ENCODE results near the gene JARID2.

The JARID2 gene

DNA sequence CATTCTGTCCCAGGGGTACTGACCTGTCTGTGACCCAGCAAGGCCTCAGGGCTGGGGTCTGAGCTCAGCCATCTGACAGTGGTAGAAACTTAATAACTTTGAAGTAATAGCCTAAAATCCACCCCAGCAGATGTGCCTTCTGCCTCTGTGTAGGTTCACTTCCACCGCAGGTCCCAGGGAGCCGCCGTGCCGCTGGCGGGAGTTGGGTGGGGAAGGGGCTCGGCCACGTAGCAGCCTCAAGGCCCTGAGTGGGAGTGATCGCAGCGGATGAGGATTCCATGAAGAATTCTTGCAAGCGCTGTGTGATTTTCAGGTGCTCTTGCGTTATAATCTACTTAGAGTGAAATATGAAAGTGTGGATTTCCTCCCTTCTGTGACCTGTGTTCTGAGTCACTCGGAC is 253.3 kb downstream of the JARID2 start:
- H3K9me3 ChIP-seq (ENCODE audit: control insufficient read depth, low read length): no peaks in the 10 kb centered on the region
- DNase-seq: no peak
- H3K27ac ChIP-seq (ENCODE audit: insufficient read depth, low read length, poor library complexity, severe bottlenecking): no peak overlapping the region
- H3K36me3 ChIP-seq (ENCODE audit: control insufficient read depth, insufficient read depth, low read length): peaks cover 58% of the 10 kb centered on the region
- no peaks in the 10 kb centered on the region for H3K27me3 ChIP-seq (replicated peaks; ENCODE audit: control insufficient read depth, insufficient read depth, low read length, poor library complexity, severe bottlenecking)
- H3K4me1 ChIP-seq (ENCODE audit: control insufficient read depth, insufficient read depth, low read length, poor library complexity, severe bottlenecking): no peaks in the 10 kb centered on the region
- H3K4me3 ChIP-seq (ENCODE audit: insufficient read depth, low read depth, low read length, poor library complexity, severe bottlenecking): no peak overlapping the region

DNA sequence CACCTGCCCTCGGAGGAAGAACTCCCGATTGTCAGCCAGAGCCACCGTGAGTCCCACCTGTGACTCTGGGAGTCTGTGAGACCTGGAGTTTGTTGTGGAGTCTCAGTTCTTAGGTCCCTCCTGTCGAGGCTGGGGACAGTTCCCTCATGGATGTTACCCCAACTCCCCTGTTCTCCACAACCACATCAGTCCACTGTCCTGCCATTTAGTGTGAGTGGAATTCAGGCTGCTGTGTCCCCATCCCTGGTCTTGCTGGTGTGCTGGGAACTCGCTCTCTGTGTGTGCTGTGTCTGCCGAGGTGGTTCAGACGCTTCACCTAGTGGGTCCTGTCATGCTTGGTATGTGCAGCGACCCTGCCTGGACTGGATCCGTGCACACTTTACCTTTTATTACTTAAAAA is 253.7 kb downstream of the JARID2 start:
- Histone ChIP-seq H3K27me3 (replicated peaks; ENCODE audit: control insufficient read depth, insufficient read depth, low read length, poor library complexity, severe bottlenecking) (no peaks in the 10 kb centered on the region), H3K9me3 (ENCODE audit: control insufficient read depth, low read length) (no peaks in the 10 kb centered on the region), H3K4me3 (ENCODE audit: insufficient read depth, low read depth, low read length, poor library complexity, severe bottlenecking) (no peak overlapping the region), H3K4me1 (ENCODE audit: control insufficient read depth, insufficient read depth, low read length, poor library complexity, severe bottlenecking) (no peaks in the 10 kb centered on the region), H3K36me3 (ENCODE audit: control insufficient read depth, insufficient read depth, low read length) (peaks cover 62% of the 10 kb centered on the region), H3K27ac (ENCODE audit: insufficient read depth, low read length, poor library complexity, severe bottlenecking) (no peak overlapping the region)
- DNase-seq: no peak

DNA sequence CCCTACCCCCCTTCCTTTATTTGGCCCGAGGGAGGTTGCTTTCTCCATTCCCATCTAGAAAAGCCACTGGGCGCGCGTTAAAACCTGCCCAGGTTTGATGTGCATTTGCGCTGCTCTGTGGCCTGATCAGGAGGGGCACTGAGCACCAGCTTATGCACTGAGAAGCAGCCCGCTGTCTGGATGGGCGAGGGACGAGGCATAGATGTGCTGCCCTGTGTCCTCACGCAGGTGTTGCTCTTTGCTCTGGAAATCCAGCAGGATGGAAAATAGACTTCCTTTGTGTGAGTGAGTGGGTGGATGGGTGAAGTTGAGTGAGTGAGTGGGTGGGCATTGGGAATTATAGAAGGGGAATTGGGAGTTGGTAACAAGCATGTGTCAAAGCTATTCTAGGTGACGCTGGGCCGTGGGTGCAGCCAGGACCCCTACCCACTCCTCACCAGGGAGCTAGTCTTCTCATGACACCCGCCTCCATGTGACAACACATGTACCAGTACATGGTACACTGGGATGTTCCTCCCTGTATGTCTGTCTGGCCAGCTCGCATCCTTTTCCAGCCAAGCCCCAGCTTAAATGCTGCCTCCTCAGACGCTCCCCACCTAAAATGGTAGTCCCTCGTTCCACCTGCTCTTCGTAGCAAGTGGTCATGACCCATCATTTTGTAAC is 254.3 kb downstream of the JARID2 start:
- no peaks in the 10 kb centered on the region for H3K9me3 ChIP-seq (ENCODE audit: control insufficient read depth, low read length)

DNA sequence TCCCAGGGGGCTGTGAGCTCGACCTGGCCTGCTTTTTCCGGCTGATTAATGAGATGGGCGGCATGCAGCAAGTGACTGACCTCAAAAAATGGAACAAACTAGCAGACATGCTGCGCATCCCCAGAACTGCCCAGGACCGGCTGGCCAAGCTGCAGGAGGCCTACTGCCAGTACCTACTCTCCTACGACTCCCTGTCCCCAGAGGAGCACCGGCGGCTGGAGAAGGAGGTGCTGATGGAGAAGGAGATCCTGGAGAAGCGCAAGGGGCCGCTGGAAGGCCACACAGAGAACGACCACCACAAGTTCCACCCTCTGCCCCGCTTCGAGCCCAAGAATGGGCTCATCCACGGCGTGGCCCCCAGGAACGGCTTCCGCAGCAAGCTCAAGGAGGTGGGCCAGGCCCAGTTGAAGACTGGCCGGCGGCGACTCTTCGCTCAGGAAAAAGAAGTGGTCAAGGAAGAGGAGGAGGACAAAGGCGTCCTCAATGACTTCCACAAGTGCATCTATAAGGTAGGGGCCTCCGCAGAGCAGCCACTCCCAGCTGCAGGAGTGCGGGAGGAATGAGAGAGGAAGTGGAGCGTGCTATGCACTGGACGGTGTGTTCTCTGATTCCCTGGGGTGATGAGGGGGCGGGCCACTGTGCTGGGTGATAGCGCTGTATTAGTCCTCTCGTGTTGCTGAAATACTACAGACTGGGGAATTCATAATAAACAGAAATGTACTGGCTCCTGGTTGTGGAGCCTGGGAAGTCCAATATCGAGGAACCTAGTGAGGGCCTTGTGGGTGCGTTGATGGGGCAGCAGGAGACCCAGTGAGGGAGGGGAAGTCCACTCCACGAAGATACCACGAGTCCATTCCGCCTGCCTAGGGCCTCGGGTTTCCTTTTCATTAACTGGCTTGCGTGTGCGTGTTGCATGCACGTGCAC is 255.3 kb downstream of the JARID2 start:
- peaks cover 63% of the 10 kb centered on the region for H3K36me3 ChIP-seq (ENCODE audit: control insufficient read depth, insufficient read depth, low read length)

More for the DNA sequence above, 254.3 kb downstream of the JARID2 start:
- no peaks in the 10 kb centered on the region for H3K4me1 ChIP-seq (ENCODE audit: control insufficient read depth, insufficient read depth, low read length, poor library complexity, severe bottlenecking)
- DNase-seq: no peak
- no peak overlapping the region for H3K4me3 ChIP-seq (ENCODE audit: insufficient read depth, low read depth, low read length, poor library complexity, severe bottlenecking)
- H3K27ac ChIP-seq (ENCODE audit: insufficient read depth, low read length, poor library complexity, severe bottlenecking): no peak overlapping the region
- peaks cover 64% of the 10 kb centered on the region for H3K36me3 ChIP-seq (ENCODE audit: control insufficient read depth, insufficient read depth, low read length)
- no peaks in the 10 kb centered on the region for H3K27me3 ChIP-seq (replicated peaks; ENCODE audit: control insufficient read depth, insufficient read depth, low read length, poor library complexity, severe bottlenecking)

DNA sequence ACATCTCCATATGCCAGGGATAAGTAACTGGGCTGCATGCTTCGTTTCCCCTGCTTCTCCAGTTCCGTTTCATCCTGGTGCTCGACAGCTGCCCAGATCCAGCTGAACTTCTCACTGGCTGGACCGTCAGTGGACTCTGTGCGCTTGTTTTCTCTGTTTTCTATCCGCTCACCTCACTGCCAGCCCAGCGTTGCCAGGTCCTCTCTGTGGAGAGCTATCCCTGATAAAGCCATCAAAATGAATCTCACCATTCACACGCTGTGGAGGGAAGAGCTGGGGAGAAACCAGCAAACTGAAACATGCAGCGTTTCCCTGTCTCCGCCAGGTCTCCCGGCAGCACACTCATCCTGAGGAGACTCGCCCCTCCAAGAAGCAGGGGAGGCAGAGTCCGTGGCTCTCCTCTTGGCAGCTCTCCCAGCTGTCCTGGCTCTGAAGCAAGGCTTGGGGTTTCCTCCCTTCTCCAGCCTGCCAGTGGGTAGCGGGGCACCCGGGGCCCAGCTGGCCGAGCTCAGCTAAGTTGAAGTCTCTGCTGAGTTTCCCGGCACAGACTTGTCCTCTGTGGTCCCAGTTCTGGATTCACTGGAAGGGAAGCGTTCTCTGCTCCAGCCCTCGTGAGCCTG is 256.1 kb downstream of the JARID2 start:
- H3K36me3 ChIP-seq (ENCODE audit: control insufficient read depth, insufficient read depth, low read length): peaks cover 60% of the 10 kb centered on the region
- no peaks in the 10 kb centered on the region for H3K4me1 ChIP-seq (ENCODE audit: control insufficient read depth, insufficient read depth, low read length, poor library complexity, severe bottlenecking)
- H3K27me3 ChIP-seq (replicated peaks; ENCODE audit: control insufficient read depth, insufficient read depth, low read length, poor library complexity, severe bottlenecking): no peaks in the 10 kb centered on the region
- no peaks in the 10 kb centered on the region for H3K9me3 ChIP-seq (ENCODE audit: control insufficient read depth, low read length)
- H3K27ac ChIP-seq (ENCODE audit: insufficient read depth, low read length, poor library complexity, severe bottlenecking): no peak overlapping the region
- no peak for DNase-seq
- no peak overlapping the region for H3K4me3 ChIP-seq (ENCODE audit: insufficient read depth, low read depth, low read length, poor library complexity, severe bottlenecking)

More for the DNA sequence above, 255.3 kb downstream of the JARID2 start:
- Histone ChIP-seq H3K9me3 (ENCODE audit: control insufficient read depth, low read length) (no peaks in the 10 kb centered on the region), H3K4me1 (ENCODE audit: control insufficient read depth, insufficient read depth, low read length, poor library complexity, severe bottlenecking) (no peaks in the 10 kb centered on the region), H3K27me3 (replicated peaks; ENCODE audit: control insufficient read depth, insufficient read depth, low read length, poor library complexity, severe bottlenecking) (no peaks in the 10 kb centered on the region), H3K27ac (ENCODE audit: insufficient read depth, low read length, poor library complexity, severe bottlenecking) (no peak overlapping the region), H3K4me3 (ENCODE audit: insufficient read depth, low read depth, low read length, poor library complexity, severe bottlenecking) (no peak overlapping the region)
- DNase-seq: no peak

DNA sequence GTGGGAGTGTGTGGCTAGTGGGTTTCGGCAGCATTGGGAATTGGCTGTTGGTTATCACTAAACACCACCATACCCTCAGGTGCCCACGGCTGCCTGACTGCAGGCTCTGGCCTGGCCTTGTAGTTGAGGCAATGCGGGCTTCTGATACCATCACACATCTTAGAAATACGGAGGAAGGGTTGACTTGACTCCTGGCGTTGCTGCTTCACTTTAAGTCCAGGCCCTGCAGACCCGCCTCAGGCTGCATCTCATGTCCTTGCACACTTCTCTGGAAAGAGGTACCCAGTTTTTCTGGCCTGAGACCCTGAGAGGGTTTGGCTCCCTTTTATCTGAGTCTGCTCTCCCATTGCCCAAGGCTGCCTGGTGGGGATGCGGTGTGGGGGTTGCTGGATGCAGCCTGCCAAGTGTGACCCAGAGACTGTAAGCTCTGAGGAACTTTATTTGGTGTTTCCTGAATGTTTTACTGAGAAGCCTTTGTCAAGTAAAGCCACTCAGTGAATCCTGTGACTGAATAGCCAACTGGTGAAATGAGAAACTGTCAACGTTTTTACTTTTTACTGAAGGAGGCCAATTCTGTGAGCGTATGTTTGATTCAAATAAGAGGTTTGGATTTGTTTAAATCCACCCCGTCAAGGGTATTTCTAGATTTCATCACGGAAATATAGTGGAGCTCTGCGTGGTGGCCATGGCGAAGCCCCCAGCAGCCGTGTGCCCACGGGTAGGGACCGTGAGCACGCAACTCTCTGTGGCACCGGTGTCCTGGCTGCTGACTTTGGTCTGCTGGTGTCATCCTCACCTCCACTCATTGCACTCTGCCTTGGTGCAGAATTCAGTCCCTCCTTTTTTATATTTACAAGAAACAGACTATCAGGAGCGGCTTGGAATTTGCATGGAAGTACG is 256.8 kb downstream of the JARID2 start:
- H3K36me3 ChIP-seq (ENCODE audit: control insufficient read depth, insufficient read depth, low read length): peaks cover 64% of the 10 kb centered on the region
- no peaks in the 10 kb centered on the region for H3K27me3 ChIP-seq (replicated peaks; ENCODE audit: control insufficient read depth, insufficient read depth, low read length, poor library complexity, severe bottlenecking)
- H3K9me3 ChIP-seq (ENCODE audit: control insufficient read depth, low read length): no peaks in the 10 kb centered on the region
- H3K4me3 ChIP-seq (ENCODE audit: insufficient read depth, low read depth, low read length, poor library complexity, severe bottlenecking): no peak overlapping the region
- H3K4me1 ChIP-seq (ENCODE audit: control insufficient read depth, insufficient read depth, low read length, poor library complexity, severe bottlenecking): no peaks in the 10 kb centered on the region
- no peak overlapping the region for H3K27ac ChIP-seq (ENCODE audit: insufficient read depth, low read length, poor library complexity, severe bottlenecking)
- DNase-seq: no peak

DNA sequence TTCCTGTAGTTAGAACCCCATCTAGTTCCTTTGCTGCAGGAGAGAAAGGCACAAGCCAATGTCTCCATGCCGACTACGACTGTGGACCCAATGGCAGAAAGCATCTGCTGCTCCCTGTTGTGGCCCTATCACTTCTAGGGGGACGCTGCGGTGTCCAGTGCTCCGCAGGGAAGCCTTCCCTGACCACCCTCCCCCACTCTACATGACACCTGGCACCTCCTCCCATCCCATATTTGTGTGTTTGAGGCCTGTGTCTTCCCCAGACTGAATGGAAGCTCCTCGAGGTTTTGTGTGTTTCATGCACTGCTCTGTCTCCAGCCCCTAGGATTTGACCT is 257.4 kb downstream of the JARID2 start:
- Histone ChIP-seq H3K27me3 (replicated peaks; ENCODE audit: control insufficient read depth, insufficient read depth, low read length, poor library complexity, severe bottlenecking) (no peaks in the 10 kb centered on the region), H3K9me3 (ENCODE audit: control insufficient read depth, low read length) (no peaks in the 10 kb centered on the region), H3K4me3 (ENCODE audit: insufficient read depth, low read depth, low read length, poor library complexity, severe bottlenecking) (no peak overlapping the region), H3K4me1 (ENCODE audit: control insufficient read depth, insufficient read depth, low read length, poor library complexity, severe bottlenecking) (no peaks in the 10 kb centered on the region), H3K27ac (ENCODE audit: insufficient read depth, low read length, poor library complexity, severe bottlenecking) (no peak overlapping the region), H3K36me3 (ENCODE audit: control insufficient read depth, insufficient read depth, low read length) (peaks cover 70% of the 10 kb centered on the region)
- no peak for DNase-seq

DNA sequence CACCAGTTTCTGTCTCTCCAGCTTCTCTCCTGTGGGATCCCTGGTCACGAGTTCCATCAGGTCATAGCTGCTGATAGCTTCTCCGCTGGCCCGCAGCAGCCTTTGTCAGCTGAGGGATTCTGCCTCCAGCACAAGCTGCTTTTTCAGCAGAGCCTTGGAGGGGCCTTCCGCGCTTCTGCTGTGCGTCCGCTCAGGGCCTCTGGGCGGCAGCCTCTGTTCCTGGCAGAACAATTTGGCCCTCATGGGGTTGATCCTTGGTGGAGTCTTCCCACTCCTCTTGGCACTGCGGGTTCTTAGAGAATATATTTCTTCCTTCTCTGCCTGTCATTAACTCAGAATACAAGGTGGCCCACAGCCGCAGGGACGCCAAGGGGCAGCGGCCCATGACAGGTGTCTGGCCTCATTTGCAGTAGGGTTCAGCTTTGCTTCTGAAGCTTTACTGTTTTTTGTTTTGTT is 258.2 kb downstream of the JARID2 start:
- no peak overlapping the region for H3K4me3 ChIP-seq (ENCODE audit: insufficient read depth, low read depth, low read length, poor library complexity, severe bottlenecking)
- H3K36me3 ChIP-seq (ENCODE audit: control insufficient read depth, insufficient read depth, low read length): peaks cover 71% of the 10 kb centered on the region
- no peaks in the 10 kb centered on the region for H3K27me3 ChIP-seq (replicated peaks; ENCODE audit: control insufficient read depth, insufficient read depth, low read length, poor library complexity, severe bottlenecking)
- no peak for DNase-seq
- H3K27ac ChIP-seq (ENCODE audit: insufficient read depth, low read length, poor library complexity, severe bottlenecking): no peak overlapping the region
- H3K9me3 ChIP-seq (ENCODE audit: control insufficient read depth, low read length): no peaks in the 10 kb centered on the region
- no peaks in the 10 kb centered on the region for H3K4me1 ChIP-seq (ENCODE audit: control insufficient read depth, insufficient read depth, low read length, poor library complexity, severe bottlenecking)

DNA sequence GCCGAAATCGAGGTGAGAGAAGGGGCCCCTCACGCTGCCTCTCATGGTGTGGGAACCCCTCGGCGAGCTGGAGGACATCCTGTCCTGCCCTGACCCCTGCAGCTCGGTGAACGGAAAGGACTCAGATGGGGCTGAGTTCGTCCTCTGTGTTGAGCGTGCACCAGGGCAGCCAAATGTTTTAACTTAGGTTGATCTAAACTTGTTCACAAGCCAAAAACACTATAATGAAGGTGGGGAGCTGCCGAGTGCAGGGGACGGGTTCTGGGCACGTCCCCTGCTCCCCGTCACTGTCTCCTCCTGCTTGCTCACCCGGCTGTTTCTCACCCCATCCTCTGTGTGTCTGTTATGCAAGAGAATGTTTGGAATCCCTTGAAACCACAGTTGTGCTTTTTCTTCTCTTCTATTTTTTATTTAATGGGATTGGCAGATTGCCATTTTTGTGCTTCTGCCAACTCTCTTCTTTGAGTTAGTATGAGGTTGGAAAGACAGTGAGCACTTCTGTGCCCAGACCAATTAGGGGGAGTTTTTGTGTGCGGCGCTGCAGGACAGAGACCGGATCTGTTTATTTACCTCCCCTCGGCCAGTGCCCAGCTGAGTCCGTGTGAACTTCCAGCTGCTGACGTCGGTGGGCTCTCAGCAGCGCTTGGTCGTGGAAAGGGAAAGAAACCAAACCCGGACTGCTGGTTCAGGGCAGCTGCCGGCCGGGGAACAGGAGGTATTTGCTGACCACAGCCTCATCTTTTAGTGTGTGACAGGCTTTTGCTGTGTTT is 258.9 kb downstream of the JARID2 start:
- Histone ChIP-seq H3K36me3 (ENCODE audit: control insufficient read depth, insufficient read depth, low read length) (peaks cover 75% of the 10 kb centered on the region), H3K27me3 (replicated peaks; ENCODE audit: control insufficient read depth, insufficient read depth, low read length, poor library complexity, severe bottlenecking) (no peaks in the 10 kb centered on the region), H3K4me3 (ENCODE audit: insufficient read depth, low read depth, low read length, poor library complexity, severe bottlenecking) (no peak overlapping the region), H3K27ac (ENCODE audit: insufficient read depth, low read length, poor library complexity, severe bottlenecking) (no peak overlapping the region), H3K9me3 (ENCODE audit: control insufficient read depth, low read length) (no peaks in the 10 kb centered on the region), H3K4me1 (ENCODE audit: control insufficient read depth, insufficient read depth, low read length, poor library complexity, severe bottlenecking) (no peaks in the 10 kb centered on the region)
- no peak for DNase-seq

Measured in effector memory CD4-positive, alpha-beta T cell (primary cell).